B cell (primary cell): ENCODE measurements around the gene MYG1. TPM values are rescaled to one million over a fixed set of nuclear protein-coding genes. Genes with fewer than 3 reads are reported as not detected.

Experiments used
- ATAC-seq: fragments of 200-7000 bp; cut with Tn5 transposase; one replicate; pipeline ENCODE4 v1.10.0; 2021; ENCODE audit warnings: low read depth, mild to moderate bottlenecking, moderate number of reproducible peaks, moderate library complexity
- CTCF ChIA-PET: fragments of 350-600 bp; sonication (Branson Sonifier 250); formaldehyde crosslinking; loops from one replicate; lab custom pipeline; 2021; ENCODE audit warnings: antibody characterized with exemption, inconsistent platforms; lab: Charles Lee
- POLR2A ChIA-PET: fragments of 350-600 bp; sonication (Branson Sonifier 250); formaldehyde crosslinking; loops from one replicate; lab custom pipeline; 2021; ENCODE audit warnings: antibody characterized with exemption; lab: Charles Lee
- DNase-seq: peaks from one replicate; pipeline ENCODE4 v3.0.0; 2013
- H2AFZ ChIP-seq: 2 replicates; pipeline ENCODE4 v1.6.1; 2012; ENCODE audit warnings: mild to moderate bottlenecking, low read depth, low read length; ENCODE audit not compliant: insufficient read depth, poor library complexity, severe bottlenecking
- H3K27ac ChIP-seq, 2 donors: 1 replicate in 1 of 2; 2 replicates in 1 of 2; pipeline ENCODE4 v1.5.1; 2012 to 2013; ENCODE audit warnings: low read length in 2 of 2, mild to moderate bottlenecking in 2 of 2, moderate library complexity in 1 of 2
- H3K27me3 ChIP-seq, 4 experiments: fragments of 200-600 bp in 1 of 4; sonication (generic) in 1 of 4; replicated peaks in 1 of 4; 1 replicate in 2 of 4; 2 replicates in 2 of 4; pipeline versions ENCODE4 v1.6.1 to v1.7.0; 2013 to 2016; ENCODE audit warnings: low read length in 3 of 4, mild to moderate bottlenecking in 2 of 4, mixed read lengths in 1 of 4, moderate library complexity in 1 of 4; ENCODE audit not compliant: insufficient read depth in 4 of 4, control insufficient read depth in 3 of 4; ENCODE audit errors: control extremely low read depth in 1 of 4
- H3K36me3 ChIP-seq, 2 experiments: replicated peaks in 1 of 2; 1 replicate in 1 of 2; 2 replicates in 1 of 2; pipeline versions ENCODE4 v1.6.1 to v1.7.1; 2013; ENCODE audit warnings: low read length in 1 of 2; ENCODE audit not compliant: insufficient read depth in 2 of 2, control insufficient read depth in 1 of 2; ENCODE audit errors: control extremely low read depth in 1 of 2, extremely low read depth in 1 of 2
- H3K4me1 ChIP-seq, 2 donors: fragments of 200-600 bp in 1 of 2; sonication (generic) in 1 of 2; 1 replicate in 1 of 2; 2 replicates in 1 of 2; pipeline versions ENCODE4 v1.5.1 to v1.6.1; 2013 to 2017; ENCODE audit warnings: low read length in 2 of 2; ENCODE audit not compliant: control insufficient read depth in 2 of 2, insufficient read depth in 2 of 2
- H3K4me2 ChIP-seq: replicated peaks from 2 replicates; pipeline ENCODE3; 2012; ENCODE audit warnings: mild to moderate bottlenecking, low read depth, low read length; ENCODE audit not compliant: poor library complexity, severe bottlenecking
- H3K4me3 ChIP-seq, 5 experiments: fragments of 200-600 bp in 1 of 5; sonication (generic) in 1 of 5; 1 replicate in 3 of 5; 2 replicates in 2 of 5; pipeline versions ENCODE4 v1.5.1 to v1.7.0; 2011 to 2016; ENCODE audit warnings: low read length in 4 of 5, mild to moderate bottlenecking in 4 of 5, low read depth in 2 of 5, control low read depth in 1 of 5, moderate library complexity in 1 of 5; ENCODE audit not compliant: insufficient read depth in 1 of 5; ENCODE audit errors: control extremely low read depth in 1 of 5, extremely low read depth in 1 of 5
- H3K79me2 ChIP-seq: fragments of 200-600 bp; sonication (generic); one replicate; pipeline ENCODE4 v1.6.0; 2016; ENCODE audit warnings: low read length; ENCODE audit not compliant: control insufficient read depth, insufficient read depth
- H3K9ac ChIP-seq: fragments of 200-600 bp; sonication (generic); 2 replicates; pipeline ENCODE4 v1.6.1; 2017; ENCODE audit warnings: mild to moderate bottlenecking, low read length, moderate library complexity
- H3K9me3 ChIP-seq, 3 donors: one replicate each; pipeline versions ENCODE4 v1.6.1 to v1.7.1; 2013; ENCODE audit warnings: low read length in 2 of 3; ENCODE audit not compliant: control insufficient read depth in 2 of 3, insufficient read depth in 1 of 3; ENCODE audit errors: control extremely low read depth in 1 of 3
- H4K20me1 ChIP-seq: 2 replicates; pipeline ENCODE4 v1.6.0; 2012; ENCODE audit warnings: mild to moderate bottlenecking, low read length; ENCODE audit not compliant: insufficient read depth, control insufficient read depth, poor library complexity, severe bottlenecking
- H3K27ac Mint-ChIP-seq: one replicate; pipeline ENCODE4 v1.8.0; 2021; ENCODE audit warnings: mixed read lengths
- H3K27me3 Mint-ChIP-seq: one replicate; pipeline ENCODE4 v1.8.0; 2021; ENCODE audit warnings: mixed read lengths
- H3K4me1 Mint-ChIP-seq: one replicate; pipeline ENCODE4 v1.8.0; 2021; ENCODE audit warnings: mixed read lengths
- H3K4me3 Mint-ChIP-seq: one replicate; pipeline ENCODE4 v1.8.0; 2021; ENCODE audit warnings: mixed read lengths
- H3K9me3 Mint-ChIP-seq: one replicate; pipeline ENCODE4 v1.8.0; 2022; ENCODE audit warnings: mixed read lengths; ENCODE audit not compliant: insufficient read depth
- CTCF ChIP-seq: fragments of 200-600 bp; IDR thresholded peaks from one replicate; pipeline ENCODE4 v1.8.0; 2022; ENCODE audit warnings: antibody characterized with exemption, mild to moderate bottlenecking
- EZH2 ChIP-seq: IDR thresholded peaks from 2 replicates; pipeline ENCODE4 v1.6.1; 2012; ENCODE audit warnings: borderline replicate concordance, low read depth, mild to moderate bottlenecking, moderate library complexity, low read length; ENCODE audit not compliant: insufficient read depth, poor library complexity, severe bottlenecking
- WGBS: methylation state at CpG from one replicate; pipeline ENCODE4 v1.1.5; 2013; ENCODE audit warnings: missing lambda C conversion rate; ENCODE audit not compliant: insufficient coverage; 5-methylcytosine and 5-hydroxymethylcytosine counted together
- intact Hi-C: fragments of 100-400 bp; cut with micrococcal nuclease; formaldehyde crosslinking; loops from one replicate; pipeline ENCODE4 v1.10.0; 2022
- polyA plus RNA-seq: library from polyadenylated mRNA; depleted of rRNA; stranded (reverse); fragments of >200 nt; gene quantifications from 2 replicates; pipeline ENCODE4 v1.2.3, GENCODE V29; 2012
- total RNA-seq, 2 donors: library from RNA; stranded (reverse); fragments of 120-200 nt in 1 of 2; gene quantifications; 1 replicate in 1 of 2; 2 replicates in 1 of 2; pipeline versions ENCODE4 v1.2.3 to v1.2.4, GENCODE V29; 2013 to 2022

Gene MYG1
- total and polyA plus RNA-seq, 2 donors (not counting 1 experiment from before 2014, with no cell fraction given) = 46.4 to 48.4 TPM

GRCh38 chr12:53268630-53269562 is 30.6 kb upstream of the MYG1 start:
- intact Hi-C loops = loop anchor here (1.0 kb wide), 7 partner anchors 13 to 89 kb away; partner anchors contain the start of genes AAAS, CSAD, PFDN5 and ZNF740
- ChIA-PET CTCF (interaction anchor here (1.1 to 14.1 kb wide), 17 partner anchors 10 to 108 kb away, joined by 3 to 272 read pairs (median 9); partner anchors contain the start of genes AAAS, CSAD, ITGB7 and ZNF740), POLR2A (interaction anchor here (0.6 to 3.6 kb wide), 5 partner anchors 27 to 88 kb away, joined by 4 to 29 read pairs (median 8); partner anchors contain the start of genes CSAD, PFDN5 and ZNF740)
- peak overlapping the region; percentile 99 for H3K4me2 ChIP-seq
- H3K9ac ChIP-seq = peak overlapping the region; percentile 95
- Mint-ChIP-seq H3K27me3 (no peaks in the 10 kb centered on the region), H3K27ac (peak overlapping the region; percentile 87), H3K4me1 (peaks cover 21% of the 10 kb centered on the region), H3K4me3 (peak overlapping the region; percentile 97), H3K9me3 (no peaks in the 10 kb centered on the region)
- H3K36me3 ChIP-seq = no peaks in the 10 kb centered on the region
- peak overlapping the region; percentile 63 to 90 (median 70) for H3K4me3 ChIP-seq
- WGBS = 76% methylated on average over 16 of the region's 20 CpGs
- DNase-seq (no peak), ATAC-seq (no peak)
- H3K9me3 ChIP-seq = no peaks in the 10 kb centered on the region
- H3K4me1 ChIP-seq = peaks cover 13 to 20% of the 10 kb centered on the region in 2 donors
- H3K27ac ChIP-seq = peak overlapping the region; percentile 68 to 92
- no peaks in the 10 kb centered on the region for H4K20me1 ChIP-seq
- H3K79me2 ChIP-seq = peaks cover 34% of the 10 kb centered on the region
- peak overlapping the region; percentile 91 for H2AFZ ChIP-seq
- no peak for TF ChIP-seq CTCF
- no peak for TF ChIP-seq EZH2
- H3K27me3 ChIP-seq = no peaks in the 10 kb centered on the region

- TF ChIP-seq EZH2 = no peak
- no peak for TF ChIP-seq CTCF
- intact Hi-C loops = no loop called here
- no peak overlapping the region for H3K4me2 ChIP-seq
- no peak overlapping the region for H3K4me3 Mint-ChIP-seq
- no peaks in the 10 kb centered on the region for H3K4me1 ChIP-seq
- no peak for ATAC-seq
- H3K36me3 ChIP-seq = no peaks in the 10 kb centered on the region
- ChIA-PET CTCF (no interaction called here), POLR2A (interaction anchor here (0.7 kb wide), 1 partner anchor 309 kb away, joined by 4 read pairs; no protein-coding TSS in a partner anchor)
- H3K27me3 ChIP-seq = no peaks in the 10 kb centered on the region
- H3K27me3 Mint-ChIP-seq = no peaks in the 10 kb centered on the region
- no peak overlapping the region for H2AFZ ChIP-seq
- no peaks in the 10 kb centered on the region for H3K9me3 ChIP-seq
- H3K9ac ChIP-seq = no peak overlapping the region
- WGBS = 93% methylated on average over 3 of the region's 5 CpGs
- H3K9me3 Mint-ChIP-seq = no peaks in the 10 kb centered on the region
- H3K27ac Mint-ChIP-seq = no peak overlapping the region
- H3K4me1 Mint-ChIP-seq = no peaks in the 10 kb centered on the region
- no peak for DNase-seq
- H3K4me3 ChIP-seq = no peak overlapping the region
- H4K20me1 ChIP-seq = no peaks in the 10 kb centered on the region
- peaks cover 24% of the 10 kb centered on the region for H3K79me2 ChIP-seq
- no peak overlapping the region for H3K27ac ChIP-seq
Measured at GRCh38 chr12:53274445-53274844, 25.1 kb upstream of the MYG1 start.
